ENCODE measurements around the gene FLNB.

The FLNB gene

DNA sequence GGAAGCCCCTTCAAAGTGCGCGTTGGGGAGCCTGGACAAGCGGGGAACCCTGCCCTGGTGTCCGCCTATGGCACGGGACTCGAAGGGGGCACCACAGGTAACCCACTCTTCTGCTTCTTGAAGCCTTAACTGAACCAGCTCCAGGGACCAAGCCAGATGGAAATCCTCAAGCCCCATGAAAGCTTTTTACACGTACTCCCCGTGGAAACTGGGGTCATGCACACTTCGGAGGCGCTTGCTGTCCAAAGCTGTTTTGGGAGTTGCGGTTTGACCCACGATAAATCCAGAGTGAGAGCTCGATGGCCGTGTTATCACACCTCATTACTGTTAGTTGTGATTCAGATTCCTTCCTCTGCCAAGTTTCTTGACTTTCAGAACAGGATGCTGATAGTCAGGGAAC, 155.0 kb downstream of the FLNB start:
- H2AFZ ChIP-seq (ENCODE audit: low read length): no peak overlapping the region
- no peaks in the 10 kb centered on the region for H3K27me3 ChIP-seq (ENCODE audit: insufficient read depth, low read length, poor library complexity, severe bottlenecking)
- peaks cover 6% of the 10 kb centered on the region; the same call in 1 of the 2 replicates for H3K36me3 ChIP-seq (ENCODE audit: insufficient read depth, low read length)
- H4K20me1 ChIP-seq (ENCODE audit: insufficient read depth, low read length, poor library complexity, severe bottlenecking): no peaks in the 10 kb centered on the region
- no peak overlapping the region for H3K4me3 ChIP-seq (ENCODE audit: low read length, poor library complexity, severe bottlenecking)
- H3K9me3 ChIP-seq (ENCODE audit: insufficient read depth, low read depth, low read length): no peaks in the 10 kb centered on the region
- H3K9me2 ChIP-seq (replicated peaks; ENCODE audit: low read depth, low read length): no peaks in the 10 kb centered on the region
- H3K4me2 ChIP-seq (ENCODE audit: low read depth, low read length, poor library complexity, severe bottlenecking): no peak overlapping the region
- no peaks in the 10 kb centered on the region for H3K79me2 ChIP-seq (ENCODE audit: insufficient read depth, low read length)
- no peaks in the 10 kb centered on the region for H3F3A ChIP-seq (ENCODE audit: low read depth)
- no peak for TF ChIP-seq EZH2phosphoT487 (IDR thresholded peaks at IDR 0.05; ENCODE audit: borderline replicate concordance)
- TF ChIP-seq, protein P1, sequence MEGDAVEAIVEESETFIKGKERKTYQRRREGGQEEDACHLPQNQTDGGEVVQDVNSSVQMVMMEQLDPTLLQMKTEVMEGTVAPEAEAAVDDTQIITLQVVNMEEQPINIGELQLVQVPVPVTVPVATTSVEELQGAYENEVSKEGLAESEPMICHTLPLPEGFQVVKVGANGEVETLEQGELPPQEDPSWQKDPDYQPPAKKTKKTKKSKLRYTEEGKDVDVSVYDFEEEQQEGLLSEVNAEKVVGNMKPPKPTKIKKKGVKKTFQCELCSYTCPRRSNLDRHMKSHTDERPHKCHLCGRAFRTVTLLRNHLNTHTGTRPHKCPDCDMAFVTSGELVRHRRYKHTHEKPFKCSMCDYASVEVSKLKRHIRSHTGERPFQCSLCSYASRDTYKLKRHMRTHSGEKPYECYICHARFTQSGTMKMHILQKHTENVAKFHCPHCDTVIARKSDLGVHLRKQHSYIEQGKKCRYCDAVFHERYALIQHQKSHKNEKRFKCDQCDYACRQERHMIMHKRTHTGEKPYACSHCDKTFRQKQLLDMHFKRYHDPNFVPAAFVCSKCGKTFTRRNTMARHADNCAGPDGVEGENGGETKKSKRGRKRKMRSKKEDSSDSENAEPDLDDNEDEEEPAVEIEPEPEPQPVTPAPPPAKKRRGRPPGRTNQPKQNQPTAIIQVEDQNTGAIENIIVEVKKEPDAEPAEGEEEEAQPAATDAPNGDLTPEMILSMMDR (conservative IDR thresholded peaks at IDR 0.05; ENCODE audit: low read length): no peak
- H3K9ac ChIP-seq (ENCODE audit: low read depth, low read length, poor library complexity, severe bottlenecking): no peak overlapping the region
- no peaks in the 10 kb centered on the region for H3K4me1 ChIP-seq (ENCODE audit: insufficient read depth, low read length, poor library complexity, severe bottlenecking)

DNA sequence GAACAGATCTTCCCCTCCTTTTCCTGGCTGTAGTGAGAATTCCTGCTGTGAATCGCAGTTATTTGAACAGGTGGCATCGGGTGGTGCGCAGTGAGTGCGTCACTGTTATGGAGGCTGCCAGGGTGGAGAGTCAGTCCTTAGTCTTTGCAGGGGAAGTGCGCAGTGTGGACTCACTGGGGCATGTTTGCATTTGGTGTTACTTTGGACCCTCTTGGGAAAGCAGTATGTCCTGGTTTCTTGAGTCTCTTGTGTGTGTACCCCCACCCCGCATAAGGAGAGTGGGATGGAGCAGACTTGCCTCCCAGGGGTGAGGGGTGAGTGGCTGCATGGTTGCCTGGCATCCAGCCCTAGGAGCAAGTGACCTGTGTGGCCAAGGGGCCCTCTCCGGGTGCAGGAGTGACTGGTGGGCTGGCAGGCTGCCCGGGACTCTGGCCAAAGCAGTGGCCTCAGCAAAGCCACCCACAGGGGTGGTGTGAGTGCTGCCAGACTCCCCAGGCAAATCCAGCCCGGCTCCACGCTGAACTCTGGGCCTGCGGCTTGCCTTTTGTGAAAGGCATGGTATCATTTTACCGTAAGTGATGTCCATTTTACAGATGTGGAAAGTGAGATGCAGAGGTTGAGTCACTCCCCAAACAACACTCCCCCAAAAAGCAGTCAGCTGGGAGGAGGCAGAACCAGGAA, 156.1 kb downstream of the FLNB start:
- Histone ChIP-seq H3K79me2 (ENCODE audit: insufficient read depth, low read length) (no peaks in the 10 kb centered on the region), H4K20me1 (ENCODE audit: insufficient read depth, low read length, poor library complexity, severe bottlenecking) (no peaks in the 10 kb centered on the region), H3K36me3 (ENCODE audit: insufficient read depth, low read length) (peaks cover 6% of the 10 kb centered on the region; the same call in 1 of the 2 replicates), H3K27me3 (ENCODE audit: insufficient read depth, low read length, poor library complexity, severe bottlenecking) (no peaks in the 10 kb centered on the region), H2AFZ (ENCODE audit: low read length) (no peak overlapping the region), H3F3A (ENCODE audit: low read depth) (no peaks in the 10 kb centered on the region), H3K4me2 (ENCODE audit: low read depth, low read length, poor library complexity, severe bottlenecking) (no peak overlapping the region), H3K4me3 (ENCODE audit: low read length, poor library complexity, severe bottlenecking) (no peak overlapping the region), H3K4me1 (ENCODE audit: insufficient read depth, low read length, poor library complexity, severe bottlenecking) (no peaks in the 10 kb centered on the region), H3K9ac (ENCODE audit: low read depth, low read length, poor library complexity, severe bottlenecking) (no peak overlapping the region), H3K9me3 (ENCODE audit: insufficient read depth, low read depth, low read length) (no peaks in the 10 kb centered on the region), H3K9me2 (replicated peaks; ENCODE audit: low read depth, low read length) (no peaks in the 10 kb centered on the region)
- TF ChIP-seq, protein P1 (conservative IDR thresholded peaks at IDR 0.05; ENCODE audit: low read length): no peak
- TF ChIP-seq EZH2phosphoT487 (IDR thresholded peaks at IDR 0.05; ENCODE audit: borderline replicate concordance): no peak

DNA sequence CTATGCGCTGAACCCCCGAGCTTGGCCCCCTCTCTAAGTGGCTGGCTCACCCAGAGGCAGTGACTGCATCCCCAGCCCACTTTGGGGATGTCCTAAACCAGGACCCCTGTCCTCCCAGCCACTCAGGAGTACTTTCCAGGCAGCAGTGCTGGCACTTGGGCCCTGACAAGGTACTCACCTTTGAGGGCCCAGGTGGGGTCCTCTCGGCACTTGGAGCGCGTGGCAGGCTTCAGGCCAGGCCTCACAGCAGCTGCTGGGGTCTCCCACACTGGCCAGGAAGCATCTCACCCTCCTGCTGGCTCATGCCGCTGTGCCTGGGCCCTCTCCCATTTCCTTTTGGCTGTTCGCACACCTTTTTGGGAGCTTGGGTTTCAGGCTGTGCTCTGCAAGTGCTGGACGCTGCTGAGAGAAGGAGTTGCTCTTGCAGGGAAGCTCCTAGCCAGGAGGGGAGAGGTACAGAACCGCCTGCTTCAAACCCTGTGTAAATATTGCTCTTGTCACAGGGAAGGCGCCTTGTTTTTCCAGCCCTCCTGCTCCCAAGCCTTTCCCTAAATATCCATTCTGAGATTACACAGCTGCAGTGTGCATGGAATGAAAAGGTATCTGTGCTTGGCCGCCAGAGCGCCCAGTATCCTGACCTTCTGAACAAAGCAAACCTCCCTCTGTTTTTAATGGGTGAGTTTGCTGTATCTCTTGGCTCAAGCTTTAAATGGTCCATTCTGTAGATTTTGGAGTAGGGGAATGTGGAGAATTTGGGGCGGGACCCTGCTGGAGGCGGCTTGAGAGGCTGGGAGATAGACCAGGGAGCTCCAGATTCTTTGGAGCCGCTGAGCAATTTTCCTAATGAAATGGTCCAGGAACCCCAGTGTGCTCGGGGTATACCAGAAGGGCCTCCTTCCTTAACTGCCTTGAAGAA, 156.9 kb downstream of the FLNB start:
- Histone ChIP-seq H3K4me2 (ENCODE audit: low read depth, low read length, poor library complexity, severe bottlenecking) (no peak overlapping the region), H4K20me1 (ENCODE audit: insufficient read depth, low read length, poor library complexity, severe bottlenecking) (no peaks in the 10 kb centered on the region), H3K9ac (ENCODE audit: low read depth, low read length, poor library complexity, severe bottlenecking) (no peak overlapping the region), H3K9me2 (replicated peaks; ENCODE audit: low read depth, low read length) (no peaks in the 10 kb centered on the region), H3K27me3 (ENCODE audit: insufficient read depth, low read length, poor library complexity, severe bottlenecking) (no peaks in the 10 kb centered on the region), H3F3A (ENCODE audit: low read depth) (no peaks in the 10 kb centered on the region), H3K4me1 (ENCODE audit: insufficient read depth, low read length, poor library complexity, severe bottlenecking) (no peaks in the 10 kb centered on the region), H3K36me3 (ENCODE audit: insufficient read depth, low read length) (peaks cover 6% of the 10 kb centered on the region; the same call in 1 of the 2 replicates), H3K4me3 (ENCODE audit: low read length, poor library complexity, severe bottlenecking) (no peak overlapping the region), H2AFZ (ENCODE audit: low read length) (no peak overlapping the region), H3K9me3 (ENCODE audit: insufficient read depth, low read depth, low read length) (no peaks in the 10 kb centered on the region), H3K79me2 (ENCODE audit: insufficient read depth, low read length) (no peaks in the 10 kb centered on the region)
- TF ChIP-seq EZH2phosphoT487 (IDR thresholded peaks at IDR 0.05; ENCODE audit: borderline replicate concordance): no peak
- TF ChIP-seq, protein P1 (conservative IDR thresholded peaks at IDR 0.05; ENCODE audit: low read length): no peak

All from Loucy (cell line).